ENCODE data around the gene FBXW11. TPM values are rescaled to one million over a fixed set of nuclear protein-coding genes. Genes with fewer than 3 reads are reported as not detected.
"Not testable (repeated sequence)": the region's sequence is repeated elsewhere in the genome, so short reads cannot be mapped to it uniquely, and the experiment has no call there.

FBXW11 gene
- total RNA-seq, 1 experiment from 2014 or later = 52.0 TPM

DNA sequence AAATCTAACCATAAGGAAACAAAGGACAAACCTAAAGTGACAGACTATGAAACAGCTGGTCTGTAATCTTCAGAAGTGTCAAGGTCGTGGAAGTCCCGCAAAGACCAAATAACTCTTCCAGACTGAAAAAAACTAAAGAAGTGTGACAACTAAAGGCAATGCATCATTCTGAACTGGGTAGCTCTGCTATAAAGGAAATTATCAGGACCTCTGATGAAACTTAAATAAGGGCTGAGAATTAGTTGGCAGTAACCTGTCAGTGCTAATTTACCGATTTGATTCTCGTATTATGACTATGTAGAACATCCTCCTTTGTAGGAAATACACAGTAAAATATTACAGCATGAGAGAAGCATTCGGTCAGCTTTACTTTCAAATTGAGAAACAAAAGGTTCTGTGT, 65.2 kb downstream of the FBXW11 start:
- H2AFZ ChIP-seq (ENCODE audit: low read depth, low read length, poor library complexity, severe bottlenecking); H3K4me2 ChIP-seq (ENCODE audit: low read length); BruUV-seq (replicated peaks); H3K36me3 ChIP-seq (ENCODE audit: control insufficient read depth in 1 of 2, insufficient read depth in 2 of 2, low read length in 2 of 2); intact Hi-C loops (cut with micrococcal nuclease); ATAC-seq; H3K27ac ChIP-seq (ENCODE audit: low read depth, low read length); H3K9me2 ChIP-seq (ENCODE audit: insufficient read depth); DNase-seq (ENCODE audit: low read depth, low spot score); CTCF ChIA-PET; H3K9ac ChIP-seq (ENCODE audit: low read length); RAD21 ChIA-PET (ENCODE audit: low non-redundant PET in 1 of 2, low total read pairs in 2 of 2, uncharacterized antibody in 2 of 2, unreplicated experiment in 2 of 2); H3K9me3 ChIP-seq (ENCODE audit: control insufficient read depth in 1 of 2, insufficient read depth in 1 of 2, low read depth in 1 of 2, low read length in 2 of 2); H3K4me3 ChIP-seq (replicated peaks in 1 of 2; ENCODE audit: low read depth in 1 of 2, low read length in 2 of 2); POLR2A ChIA-PET; H3K27me3 ChIP-seq (ENCODE audit: insufficient read depth, low read length); H3K4me1 ChIP-seq (ENCODE audit: control insufficient read depth in 1 of 2, insufficient read depth in 2 of 2, low read length in 2 of 2): not testable (repeated sequence)
- peaks cover 12% of the 10 kb centered on the region; the same call in 1 of the 2 replicates for H4K20me1 ChIP-seq (ENCODE audit: insufficient read depth)
- peaks cover 79% of the 10 kb centered on the region for H3K79me2 ChIP-seq (ENCODE audit: insufficient read depth, low read length)

DNA sequence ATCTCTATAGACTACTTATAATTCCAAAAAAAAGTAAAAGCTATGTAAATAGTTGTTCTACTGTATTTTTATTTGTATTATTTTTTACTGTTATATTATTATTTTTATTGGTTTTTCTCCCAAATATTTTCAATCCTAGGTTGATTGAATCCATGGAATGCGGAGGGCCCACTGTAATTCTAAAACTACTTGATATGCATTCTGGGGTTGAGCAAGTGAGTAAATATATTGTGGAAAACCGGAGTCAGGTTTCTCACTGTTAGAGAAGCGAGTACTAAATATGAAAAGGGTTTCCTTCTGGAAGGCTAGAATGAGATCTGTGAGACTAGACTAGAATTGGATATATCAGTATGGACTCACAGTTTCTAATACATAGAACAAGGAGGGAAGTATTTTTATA, 66.5 kb downstream of the FBXW11 start:
- H4K20me1 ChIP-seq (ENCODE audit: insufficient read depth) = 0 out of 2 replicates have a peak, but pooled peaks cover 3% of the 10 kb centered on the region
- no TSS peak for BruUV-seq (replicated peaks)
- H3K9ac ChIP-seq (ENCODE audit: low read length) = no peak overlapping the region
- 0 out of 4 replicates have a peak, but pooled peaks cover 0 to 3% of the 10 kb centered on the region in 2 experiments for H3K4me1 ChIP-seq (ENCODE audit: control insufficient read depth in 1 of 2, insufficient read depth in 2 of 2, low read length in 2 of 2)
- ChIA-PET RAD21 (ENCODE audit: low non-redundant PET in 1 of 2, low total read pairs in 2 of 2, uncharacterized antibody in 2 of 2, unreplicated experiment in 2 of 2) (no interaction called here), POLR2A (no interaction called here), CTCF (no interaction called here)
- H3K4me3 ChIP-seq (replicated peaks in 1 of 2; ENCODE audit: low read depth in 1 of 2, low read length in 2 of 2) = no peak overlapping the region
- H3K79me2 ChIP-seq (ENCODE audit: insufficient read depth, low read length) = peaks cover 75% of the 10 kb centered on the region
- H3K36me3 ChIP-seq (ENCODE audit: control insufficient read depth in 1 of 2, insufficient read depth in 2 of 2, low read length in 2 of 2) = no peaks in the 10 kb centered on the region
- no peak overlapping the region for H2AFZ ChIP-seq (ENCODE audit: low read depth, low read length, poor library complexity, severe bottlenecking)
- intact Hi-C loops (cut with micrococcal nuclease) = no loop called here
- H3K9me3 ChIP-seq (ENCODE audit: control insufficient read depth in 1 of 2, insufficient read depth in 1 of 2, low read depth in 1 of 2, low read length in 2 of 2) = no peaks in the 10 kb centered on the region
- H3K27ac ChIP-seq (ENCODE audit: low read depth, low read length) = no peak overlapping the region
- DNase-seq (ENCODE audit: low read depth, low spot score) = no peak
- no peak for TF ChIP-seq FOSL1 (IDR thresholded peaks at IDR 0.05; ENCODE audit: low read depth)
- TF ChIP-seq YY1 (IDR thresholded peaks at IDR 0.05; ENCODE audit: extremely low read depth, insufficient replicate concordance, low read depth, low read length) = no peak
- TF ChIP-seq CEBPB (IDR thresholded peaks at IDR 0.05; ENCODE audit: low read depth) = no peak
- no peak for TF ChIP-seq TCF7L2 (IDR thresholded peaks at IDR 0.05; ENCODE audit: borderline replicate concordance, extremely low read depth, insufficient read depth, insufficient read length)
- TF ChIP-seq SIN3A (IDR thresholded peaks at IDR 0.05; ENCODE audit: low read depth) = no peak
- TF ChIP-seq CBX3 (IDR thresholded peaks at IDR 0.05; ENCODE audit: low read depth) = no peak
- no peak for TF ChIP-seq ZFX (IDR thresholded peaks at IDR 0.05)
- no peak for TF ChIP-seq ELF1 (IDR thresholded peaks at IDR 0.05; ENCODE audit: borderline replicate concordance, low read depth)
- no peak for TF ChIP-seq POLR2A (IDR thresholded peaks at IDR 0.05; ENCODE audit: borderline replicate concordance, extremely low read depth, insufficient read depth, insufficient read length)
- no peak for TF ChIP-seq POLR2AphosphoS5 (IDR thresholded peaks at IDR 0.05; ENCODE audit: low read depth, low read length)
- no peak for TF ChIP-seq RAD21 (IDR thresholded peaks at IDR 0.05; ENCODE audit: low read depth)
- TF ChIP-seq, protein P1, sequence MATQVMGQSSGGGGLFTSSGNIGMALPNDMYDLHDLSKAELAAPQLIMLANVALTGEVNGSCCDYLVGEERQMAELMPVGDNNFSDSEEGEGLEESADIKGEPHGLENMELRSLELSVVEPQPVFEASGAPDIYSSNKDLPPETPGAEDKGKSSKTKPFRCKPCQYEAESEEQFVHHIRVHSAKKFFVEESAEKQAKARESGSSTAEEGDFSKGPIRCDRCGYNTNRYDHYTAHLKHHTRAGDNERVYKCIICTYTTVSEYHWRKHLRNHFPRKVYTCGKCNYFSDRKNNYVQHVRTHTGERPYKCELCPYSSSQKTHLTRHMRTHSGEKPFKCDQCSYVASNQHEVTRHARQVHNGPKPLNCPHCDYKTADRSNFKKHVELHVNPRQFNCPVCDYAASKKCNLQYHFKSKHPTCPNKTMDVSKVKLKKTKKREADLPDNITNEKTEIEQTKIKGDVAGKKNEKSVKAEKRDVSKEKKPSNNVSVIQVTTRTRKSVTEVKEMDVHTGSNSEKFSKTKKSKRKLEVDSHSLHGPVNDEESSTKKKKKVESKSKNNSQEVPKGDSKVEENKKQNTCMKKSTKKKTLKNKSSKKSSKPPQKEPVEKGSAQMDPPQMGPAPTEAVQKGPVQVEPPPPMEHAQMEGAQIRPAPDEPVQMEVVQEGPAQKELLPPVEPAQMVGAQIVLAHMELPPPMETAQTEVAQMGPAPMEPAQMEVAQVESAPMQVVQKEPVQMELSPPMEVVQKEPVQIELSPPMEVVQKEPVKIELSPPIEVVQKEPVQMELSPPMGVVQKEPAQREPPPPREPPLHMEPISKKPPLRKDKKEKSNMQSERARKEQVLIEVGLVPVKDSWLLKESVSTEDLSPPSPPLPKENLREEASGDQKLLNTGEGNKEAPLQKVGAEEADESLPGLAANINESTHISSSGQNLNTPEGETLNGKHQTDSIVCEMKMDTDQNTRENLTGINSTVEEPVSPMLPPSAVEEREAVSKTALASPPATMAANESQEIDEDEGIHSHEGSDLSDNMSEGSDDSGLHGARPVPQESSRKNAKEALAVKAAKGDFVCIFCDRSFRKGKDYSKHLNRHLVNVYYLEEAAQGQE (IDR thresholded peaks at IDR 0.05; ENCODE audit: low read depth) = no peak
- H3K4me2 ChIP-seq (ENCODE audit: low read length) = no peak overlapping the region
- H3K9me2 ChIP-seq (ENCODE audit: insufficient read depth) = no peaks in the 10 kb centered on the region
- no peaks in the 10 kb centered on the region for H3K27me3 ChIP-seq (ENCODE audit: insufficient read depth, low read length)
- no peak for ATAC-seq
